GM21737 (cell line): ENCODE results near the gene SLC8A1.

Source experiments
- ATAC-seq: cut with Tn5 transposase; IDR thresholded peaks from one replicate; pipeline ENCODE4 v1.9.1; 2021; ENCODE audit warnings: mild to moderate bottlenecking, moderate library complexity; ENCODE audit not compliant: unreplicated experiment

SLC8A1 gene

GRCh38 chr2:40451918-40452605 is at the start of gene SLC8A1:
SLC8A1 (minus strand) TSS chr2:40452090.
- no peak for ATAC-seq

DNA sequence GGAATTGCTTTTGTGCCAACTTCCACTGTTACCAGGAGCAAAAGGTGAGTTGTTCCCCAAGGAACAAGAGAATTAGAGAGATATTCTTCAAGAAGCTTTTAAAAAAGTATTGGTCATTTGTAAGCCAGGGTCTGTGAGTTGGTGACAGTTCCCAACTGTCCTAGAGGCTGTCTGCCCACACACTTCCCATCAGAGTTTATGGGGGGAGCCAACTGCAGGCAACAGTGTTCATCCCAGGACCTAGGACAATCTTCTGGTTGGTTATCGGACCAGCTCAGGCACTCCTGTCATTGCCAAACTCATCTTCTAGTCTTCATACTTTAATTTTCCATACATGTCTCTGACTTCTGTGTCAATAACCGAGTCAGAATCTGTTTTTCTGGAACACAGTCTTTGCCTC is 47.5 kb upstream of the SLC8A1 start:
- ATAC-seq, result no peak

GRCh38 chr2:40497251-40497859 is 45.5 kb upstream of the SLC8A1 start:
- ATAC-seq, result no peak

GRCh38 chr2:40489678-40489960 is 37.7 kb upstream of the SLC8A1 start:
- no peak for ATAC-seq

DNA sequence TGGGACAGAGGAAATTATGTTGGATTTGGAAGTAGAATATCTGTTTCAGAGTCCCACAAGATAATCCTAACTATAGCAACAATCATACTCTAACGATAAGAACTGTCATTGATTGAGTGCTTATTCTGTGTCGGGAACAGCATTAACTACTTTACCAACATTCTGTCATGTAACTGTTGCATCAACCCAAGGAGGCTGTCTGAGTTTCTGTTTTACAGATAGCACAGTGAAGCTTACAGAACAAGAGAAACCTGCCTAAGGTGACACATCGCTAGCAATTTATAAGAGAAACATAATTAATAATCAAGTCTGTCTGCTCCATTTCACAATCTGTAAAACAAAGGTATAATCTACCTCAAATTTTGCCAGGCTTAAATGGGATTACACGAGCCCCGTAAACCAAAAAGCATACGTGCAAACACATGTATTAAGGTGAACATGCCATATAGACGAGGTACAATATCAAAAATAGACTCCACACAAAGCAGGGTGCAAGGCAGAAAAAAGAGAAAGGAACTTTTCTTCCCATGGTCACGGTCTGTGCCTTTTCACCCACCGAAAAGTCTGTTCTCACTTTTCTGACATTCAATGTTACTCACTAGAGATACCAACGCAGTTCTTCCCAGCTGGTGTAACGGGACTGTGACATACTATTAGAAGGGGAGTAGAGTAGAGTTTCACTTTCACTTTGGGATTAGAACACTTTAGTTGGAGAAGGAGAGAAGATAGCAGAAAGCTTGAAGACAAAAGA is 37.2 kb upstream of the SLC8A1 start:
- ATAC-seq, result no peak

GRCh38 chr2:40488101-40488601 is 36.3 kb upstream of the SLC8A1 start:
- ATAC-seq, result no peak

- no peak for ATAC-seq
Measured at GRCh38 chr2:40487602-40488001, 35.7 kb upstream of the SLC8A1 start.

DNA sequence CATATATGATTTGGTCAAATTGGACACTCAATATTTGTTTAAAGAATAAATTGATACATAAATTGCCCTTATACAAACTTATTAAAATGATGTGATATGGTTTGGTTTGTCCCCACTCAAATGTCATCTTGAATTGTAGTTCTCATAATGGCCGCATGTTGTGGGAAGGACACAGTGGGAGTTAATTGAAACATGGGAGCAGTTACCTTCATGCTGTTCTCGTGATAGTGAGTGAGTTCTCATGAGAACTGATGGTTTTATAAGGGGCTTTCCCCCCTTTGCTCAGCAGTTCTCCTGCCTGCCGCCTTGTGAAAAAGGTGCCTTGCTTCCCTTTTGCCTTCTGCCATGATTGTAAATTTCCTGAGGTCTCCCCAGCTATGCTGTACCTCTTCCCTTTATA is 34.0 kb upstream of the SLC8A1 start:
- ATAC-seq, result no peak

GRCh38 chr2:40485318-40485717 is 33.4 kb upstream of the SLC8A1 start:
- ATAC-seq, result no peak

GRCh38 chr2:40483549-40484243 is 31.8 kb upstream of the SLC8A1 start:
- ATAC-seq, result no peak

- ATAC-seq, result no peak
Measured at GRCh38 chr2:40480596-40480995, 28.7 kb upstream of the SLC8A1 start.

GRCh38 chr2:40480073-40480472 is 28.2 kb upstream of the SLC8A1 start:
- ATAC-seq, result no peak

- ATAC-seq, result no peak
Measured at GRCh38 chr2:40477361-40477760, 25.5 kb upstream of the SLC8A1 start.

DNA sequence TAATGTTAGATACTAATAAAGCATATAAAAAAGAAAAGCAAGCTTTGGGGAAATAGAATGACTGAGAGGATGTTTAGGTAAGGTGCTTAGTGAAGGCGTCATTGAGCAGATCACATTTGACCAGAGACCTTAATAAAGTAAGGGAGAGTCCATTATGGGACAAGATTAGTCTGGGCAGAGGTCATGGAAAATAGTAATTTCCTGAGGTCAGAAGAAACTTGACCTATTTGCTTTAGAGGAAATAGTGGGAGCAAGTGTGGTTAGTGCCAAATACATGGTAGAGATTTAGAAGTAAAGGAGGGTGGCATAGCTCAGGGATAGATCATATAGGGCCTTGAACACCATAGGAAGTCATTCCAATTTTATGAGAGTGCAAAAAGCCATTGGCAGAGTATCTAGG is 24.5 kb upstream of the SLC8A1 start:
- ATAC-seq, result no peak

- ATAC-seq, result no peak
Measured at GRCh38 chr2:40474306-40474705, 22.4 kb upstream of the SLC8A1 start.

DNA sequence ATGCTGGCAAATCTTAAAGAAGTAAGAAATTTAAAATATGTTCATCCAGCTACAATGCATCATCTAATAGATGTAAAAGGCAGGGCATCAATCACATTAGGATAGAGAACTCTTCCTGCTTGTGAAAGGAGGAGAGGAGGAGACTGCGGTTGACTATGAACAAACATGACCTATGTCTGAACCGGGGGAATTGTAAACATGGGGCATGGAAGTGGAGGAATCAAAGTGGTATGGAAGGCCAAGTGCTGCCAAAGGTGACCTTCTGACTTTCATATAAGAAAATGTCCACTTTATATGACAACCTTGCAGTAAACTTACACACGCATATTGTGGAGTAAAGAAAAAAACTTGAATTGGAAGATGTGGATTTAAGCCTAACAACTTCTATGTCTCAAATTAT is 20.0 kb upstream of the SLC8A1 start:
- no peak for ATAC-seq

- ATAC-seq, result no peak
Measured at GRCh38 chr2:40470822-40471813, 19.2 kb upstream of the SLC8A1 start.

- no peak for ATAC-seq
Measured at GRCh38 chr2:40466935-40467572, 15.2 kb upstream of the SLC8A1 start.

- ATAC-seq, result no peak
Measured at GRCh38 chr2:40466332-40466906, 14.5 kb upstream of the SLC8A1 start.

GRCh38 chr2:40463112-40463511 is 11.2 kb upstream of the SLC8A1 start:
- ATAC-seq, result no peak
